HG02938 (cell line): ENCODE data around the gene APBB1.
A peak's percentile ranks its signal among the peaks of the same experiment; 100 is the strongest.

Experiments
- ATAC-seq: cut with Tn5 transposase; IDR thresholded peaks from one replicate; pipeline ENCODE4 v1.9.1; 2021; ENCODE audit warnings: mild to moderate bottlenecking, moderate library complexity; ENCODE audit not compliant: unreplicated experiment

Gene APBB1

DNA sequence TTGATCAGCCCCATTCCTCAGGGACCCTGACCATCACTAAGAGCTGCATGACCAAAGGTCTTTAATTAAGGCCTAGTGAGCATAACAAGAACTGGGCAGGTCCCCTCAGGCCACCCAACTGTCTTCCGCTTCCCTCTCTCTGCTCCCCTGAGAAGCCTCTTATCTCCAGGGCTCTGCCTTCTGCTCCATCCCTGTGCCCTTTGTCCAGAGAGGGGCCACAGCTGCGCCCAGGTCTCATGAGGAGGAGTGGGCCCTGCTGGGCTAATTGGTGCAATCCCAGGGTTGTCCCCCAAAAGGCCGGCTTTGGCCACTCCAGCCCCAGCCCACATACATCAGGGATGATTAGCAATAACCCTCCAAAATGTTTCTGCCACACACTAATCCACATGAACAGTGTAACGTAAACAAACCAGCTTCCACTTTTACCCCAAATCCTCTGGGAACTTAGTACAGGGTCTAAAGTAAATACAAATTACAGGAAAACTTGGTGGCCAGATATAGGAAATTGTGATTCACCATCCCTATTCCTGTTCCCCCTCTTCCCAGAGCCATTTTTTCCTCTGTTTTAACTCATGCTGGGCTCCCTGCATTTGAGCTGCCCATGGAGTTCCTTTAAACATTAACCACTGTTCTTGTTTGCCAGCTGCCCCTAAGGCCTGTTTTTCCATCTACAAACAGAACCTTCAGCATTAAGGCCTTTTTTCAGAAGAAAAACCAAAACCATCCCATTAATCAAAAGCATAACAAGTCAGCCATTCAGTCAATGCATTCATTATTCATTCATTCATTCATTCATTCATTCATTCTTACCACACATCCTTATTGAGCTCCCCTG, 64.0 kb downstream of the APBB1 start:
- ATAC-seq = no peak

DNA sequence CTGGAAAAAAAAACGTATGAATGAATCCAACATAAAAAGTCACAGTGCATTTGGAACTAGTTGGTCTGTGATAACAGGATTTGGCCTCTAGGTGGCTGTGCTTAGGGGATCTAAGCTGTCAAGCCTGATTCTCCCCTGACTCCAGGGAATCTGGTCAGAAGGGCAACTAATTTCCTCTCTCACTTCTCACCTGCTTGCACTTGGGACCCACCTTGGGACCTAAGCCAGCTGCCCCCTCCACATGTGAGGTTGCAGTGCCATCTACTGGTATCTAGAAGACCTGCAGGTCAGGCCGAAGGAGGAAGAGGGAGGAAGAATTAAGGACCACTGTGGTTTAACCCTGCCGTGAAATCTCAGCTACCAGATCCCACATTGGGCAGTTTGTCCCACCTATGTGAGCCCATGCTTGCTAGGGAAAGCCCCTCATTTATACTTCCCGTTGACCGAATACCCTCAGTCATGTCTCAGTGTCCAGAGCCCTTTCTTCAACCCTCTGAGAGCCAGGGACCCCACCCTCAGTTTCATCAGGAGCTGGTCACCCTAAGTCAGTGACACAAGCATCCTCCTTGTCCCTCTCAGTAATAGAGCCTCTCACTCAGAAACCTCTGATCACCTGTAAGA, 65.4 kb downstream of the APBB1 start:
- ATAC-seq = peak; percentile 82

DNA sequence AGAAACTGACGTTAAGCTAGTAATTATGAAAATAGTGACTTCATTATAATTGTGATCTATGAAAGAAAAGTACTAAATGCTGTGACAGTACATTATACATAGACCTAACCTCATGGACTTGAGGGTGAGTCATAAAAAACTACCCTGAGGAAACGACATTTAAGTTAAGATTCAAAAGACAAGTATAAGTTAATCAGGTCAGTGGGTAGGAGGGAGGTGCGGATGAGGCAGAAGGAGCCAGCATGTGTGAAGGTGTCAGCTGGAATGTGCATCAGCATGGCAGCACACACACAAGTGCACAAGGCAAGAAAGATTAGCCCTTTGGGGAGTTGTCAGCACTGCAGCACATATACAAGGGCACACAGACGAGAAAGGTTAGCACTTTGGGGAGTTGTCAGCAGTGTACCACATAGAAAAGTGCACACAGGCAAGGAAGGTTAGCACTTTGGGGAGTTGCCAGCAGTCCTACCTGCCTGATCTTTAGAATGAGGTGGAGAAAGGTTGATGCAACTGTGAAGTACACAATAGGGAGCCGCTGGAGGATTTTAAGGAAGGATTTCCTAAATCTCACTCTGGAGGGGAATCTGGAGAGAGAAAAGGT, 67.0 kb downstream of the APBB1 start:
- no peak for ATAC-seq

DNA sequence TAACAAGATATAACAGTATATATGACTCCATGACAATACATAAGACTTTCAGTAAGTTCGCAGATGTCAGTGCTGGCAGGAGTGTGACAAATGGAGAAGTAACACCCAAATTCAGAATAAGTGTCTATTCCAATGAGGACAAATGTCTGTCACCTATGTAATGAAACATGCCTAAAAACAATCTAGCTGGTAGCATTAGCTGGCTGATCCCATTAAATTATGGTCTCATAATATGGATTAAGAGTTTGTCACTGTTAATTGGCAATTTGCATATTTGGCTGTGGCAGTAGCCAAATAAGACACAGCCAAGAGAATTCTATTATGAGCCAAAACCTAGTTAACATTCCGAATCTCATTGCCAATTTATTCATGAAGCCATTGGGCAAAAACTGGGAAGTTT, 68.4 kb downstream of the APBB1 start:
- no peak for ATAC-seq

DNA sequence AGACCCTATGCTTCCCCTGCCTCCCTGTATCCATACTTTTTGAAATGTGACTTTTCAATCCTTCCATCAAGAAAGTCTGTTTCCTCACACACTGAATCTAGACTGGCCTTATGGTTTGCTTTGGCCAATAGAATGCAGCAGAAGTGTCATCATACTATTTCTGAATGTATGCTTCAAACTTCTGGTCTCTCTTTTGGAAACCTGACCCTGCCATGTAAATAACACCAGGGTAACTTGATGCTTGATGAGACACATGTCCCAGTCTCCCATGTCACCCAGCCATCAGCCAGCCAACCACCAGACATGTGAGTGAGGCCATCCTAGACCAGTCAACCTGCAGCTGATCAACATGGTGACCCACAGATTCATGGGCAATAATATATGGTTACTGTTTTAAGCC, 68.9 kb downstream of the APBB1 start:
- no peak for ATAC-seq

DNA sequence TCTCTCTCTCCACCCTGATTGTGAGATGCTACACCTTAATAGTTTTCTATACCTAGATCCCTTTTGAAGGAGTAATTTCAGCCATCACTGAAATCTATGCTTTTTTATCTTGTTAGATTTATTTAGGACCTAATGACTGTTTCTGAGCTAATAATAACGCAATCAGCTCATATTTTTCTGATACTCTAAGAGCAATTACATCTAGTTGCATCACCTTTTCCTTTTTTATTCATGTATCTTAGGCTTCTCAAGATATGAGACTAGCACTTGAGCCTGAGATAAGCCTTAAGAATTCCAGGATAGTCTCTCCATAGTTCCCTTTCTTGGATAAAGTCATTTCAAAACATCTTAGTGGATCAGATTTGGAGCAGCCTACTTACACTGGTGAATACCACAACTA, 73.5 kb downstream of the APBB1 start:
- no peak for ATAC-seq
